ENCODE results near the gene UBE2E2. TPM values are rescaled to one million over a fixed set of nuclear protein-coding genes. Genes with fewer than 3 reads are reported as not detected.

Gene UBE2E2
- total RNA-seq, 1 experiment from 2014 or later: 54.9 TPM

- no peak for TF ChIP-seq KAT7 (CRISPR knock-in tag; IDR thresholded peaks at IDR 0.05; ENCODE audit: borderline replicate concordance)
- TF ChIP-seq, protein P1, sequence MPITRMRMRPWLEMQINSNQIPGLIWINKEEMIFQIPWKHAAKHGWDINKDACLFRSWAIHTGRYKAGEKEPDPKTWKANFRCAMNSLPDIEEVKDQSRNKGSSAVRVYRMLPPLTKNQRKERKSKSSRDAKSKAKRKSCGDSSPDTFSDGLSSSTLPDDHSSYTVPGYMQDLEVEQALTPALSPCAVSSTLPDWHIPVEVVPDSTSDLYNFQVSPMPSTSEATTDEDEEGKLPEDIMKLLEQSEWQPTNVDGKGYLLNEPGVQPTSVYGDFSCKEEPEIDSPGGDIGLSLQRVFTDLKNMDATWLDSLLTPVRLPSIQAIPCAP (CRISPR knock-in tag; IDR thresholded peaks at IDR 0.05): no peak
- no peak for TF ChIP-seq TEAD1 (CRISPR knock-in tag; IDR thresholded peaks at IDR 0.05)
- TF ChIP-seq OVOL2 (CRISPR knock-in tag; IDR thresholded peaks at IDR 0.05; ENCODE audit: borderline replicate concordance): no peak
- no peak for TF ChIP-seq ATF6 (CRISPR knock-in tag; IDR thresholded peaks at IDR 0.05)
- TF ChIP-seq ZBTB21 (CRISPR knock-in tag; IDR thresholded peaks at IDR 0.05; ENCODE audit: borderline replicate concordance): no peak
- no peak for TF ChIP-seq NFATC4 (CRISPR knock-in tag; IDR thresholded peaks at IDR 0.05)
- no peak for TF ChIP-seq STAT6 (CRISPR knock-in tag; conservative IDR thresholded peaks at IDR 0.05; ENCODE audit: low read depth)
- no peak for TF ChIP-seq NR3C1 (CRISPR knock-in tag; conservative IDR thresholded peaks at IDR 0.05; ENCODE audit: low read depth)
- no peak for TF ChIP-seq FOXP4 (CRISPR knock-in tag; IDR thresholded peaks at IDR 0.05)
- no peak for TF ChIP-seq ZNF317 (CRISPR knock-in tag; IDR thresholded peaks at IDR 0.05; ENCODE audit: borderline replicate concordance, low read depth)
- no peak for TF ChIP-seq TEAD4 (CRISPR knock-in tag; IDR thresholded peaks at IDR 0.05)
- TF ChIP-seq SMAD4 (CRISPR knock-in tag; IDR thresholded peaks at IDR 0.05): no peak
These were observed 153.8 kb downstream of the UBE2E2 start (continued) for GRCh38 chr3:23356923-23357322.

GRCh38 chr3:23359116-23359515 is 156.0 kb downstream of the UBE2E2 start:
- ChIA-PET CTCF (no interaction called here), POLR2A (no interaction called here)
- ATAC-seq (no peak), DNase-seq (ENCODE audit: low spot score) (no peak)
- H3K27me3 Mint-ChIP-seq (ENCODE audit: low read depth): no peaks in the 10 kb centered on the region
- H3K36me3 Mint-ChIP-seq: peaks cover 11% of the 10 kb centered on the region
- no peak overlapping the region for H3K27ac Mint-ChIP-seq
- no peaks in the 10 kb centered on the region for H3K4me1 Mint-ChIP-seq
- H3K4me3 Mint-ChIP-seq: no peak overlapping the region
- peaks cover 18% of the 10 kb centered on the region for H3K9me3 Mint-ChIP-seq
- TF ChIP-seq CREB1 (CRISPR knock-in tag; IDR thresholded peaks at IDR 0.05): no peak
- no peak for TF ChIP-seq EMX1 (CRISPR knock-in tag; IDR thresholded peaks at IDR 0.05)
- TF ChIP-seq NFYB (CRISPR knock-in tag; conservative IDR thresholded peaks at IDR 0.05; ENCODE audit: low read depth): no peak
- no peak for TF ChIP-seq ATF2 (CRISPR knock-in tag; IDR thresholded peaks at IDR 0.05; ENCODE audit: borderline replicate concordance, low read depth)
- TF ChIP-seq, protein P2, sequence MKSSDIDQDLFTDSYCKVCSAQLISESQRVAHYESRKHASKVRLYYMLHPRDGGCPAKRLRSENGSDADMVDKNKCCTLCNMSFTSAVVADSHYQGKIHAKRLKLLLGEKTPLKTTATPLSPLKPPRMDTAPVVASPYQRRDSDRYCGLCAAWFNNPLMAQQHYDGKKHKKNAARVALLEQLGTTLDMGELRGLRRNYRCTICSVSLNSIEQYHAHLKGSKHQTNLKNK (CRISPR knock-in tag; IDR thresholded peaks at IDR 0.05): no peak
- no peak for TF ChIP-seq PREB (CRISPR knock-in tag; IDR thresholded peaks at IDR 0.05; ENCODE audit: borderline replicate concordance)
- no peak for TF ChIP-seq ZNF232 (CRISPR knock-in tag; IDR thresholded peaks at IDR 0.05)
- TF ChIP-seq CDX4 (CRISPR knock-in tag; IDR thresholded peaks at IDR 0.05; ENCODE audit: borderline replicate concordance): no peak
- no peak for TF ChIP-seq ZNF512 (CRISPR knock-in tag; IDR thresholded peaks at IDR 0.05; ENCODE audit: borderline replicate concordance)
- TF ChIP-seq, protein P3, sequence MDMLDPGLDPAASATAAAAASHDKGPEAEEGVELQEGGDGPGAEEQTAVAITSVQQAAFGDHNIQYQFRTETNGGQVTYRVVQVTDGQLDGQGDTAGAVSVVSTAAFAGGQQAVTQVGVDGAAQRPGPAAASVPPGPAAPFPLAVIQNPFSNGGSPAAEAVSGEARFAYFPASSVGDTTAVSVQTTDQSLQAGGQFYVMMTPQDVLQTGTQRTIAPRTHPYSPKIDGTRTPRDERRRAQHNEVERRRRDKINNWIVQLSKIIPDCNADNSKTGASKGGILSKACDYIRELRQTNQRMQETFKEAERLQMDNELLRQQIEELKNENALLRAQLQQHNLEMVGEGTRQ (CRISPR knock-in tag; IDR thresholded peaks at IDR 0.05): no peak
- no peak for TF ChIP-seq ZNF396 (CRISPR knock-in tag; IDR thresholded peaks at IDR 0.05; ENCODE audit: borderline replicate concordance)

All from WTC11 (cell line).